Naive B cell (primary cell): ENCODE data around the gene RNF7. TPM values are rescaled to one million over a fixed set of nuclear protein-coding genes. Genes with fewer than 3 reads are reported as not detected.
"Not testable (repeated sequence)": the region's sequence is repeated elsewhere in the genome, so short reads cannot be mapped to it uniquely, and the experiment has no call there.

Experiments
- ATAC-seq, 2 donors: fragments of 150-1000 bp; cut with Tn5 transposase; 2 replicates each; pipeline ENCODE4 v1.10.0; 2021; ENCODE audit warnings: low read depth in 2 of 2, mild to moderate bottlenecking in 2 of 2, moderate library complexity in 2 of 2
- DNase-seq: peaks from one replicate; pipeline ENCODE4 v3.0.0; 2022
- H3K27ac Mint-ChIP-seq, 6 donors: one replicate each; pipeline ENCODE4 v1.8.0; 2020 to 2022; ENCODE audit warnings: mild to moderate bottlenecking in 6 of 6, mixed read lengths in 6 of 6, moderate library complexity in 5 of 6, inconsistent platforms in 2 of 6
- H3K27me3 Mint-ChIP-seq, 3 donors: one replicate each; pipeline ENCODE4 v1.8.0; 2021 to 2022; ENCODE audit warnings: mixed read lengths in 3 of 3, mild to moderate bottlenecking in 1 of 3
- H3K36me3 Mint-ChIP-seq, 2 donors: one replicate each; pipeline ENCODE4 v1.8.0; 2020 to 2022; ENCODE audit warnings: mixed read lengths in 2 of 2, inconsistent platforms in 1 of 2, mild to moderate bottlenecking in 1 of 2
- H3K4me1 Mint-ChIP-seq, 3 donors: one replicate each; pipeline ENCODE4 v1.8.0; 2020 to 2022; ENCODE audit warnings: mixed read lengths in 3 of 3, inconsistent platforms in 1 of 3, mild to moderate bottlenecking in 1 of 3, moderate library complexity in 1 of 3
- H3K4me3 Mint-ChIP-seq, 8 donors: one replicate each; pipeline ENCODE4 v1.8.0; 2020 to 2022; ENCODE audit warnings: mild to moderate bottlenecking in 8 of 8, mixed read lengths in 8 of 8, moderate library complexity in 8 of 8, inconsistent platforms in 2 of 8
- H3K9me3 Mint-ChIP-seq, 7 donors: one replicate each; pipeline ENCODE4 v1.8.0; 2020 to 2022; ENCODE audit warnings: mixed read lengths in 7 of 7, mild to moderate bottlenecking in 5 of 7, inconsistent platforms in 2 of 7, moderate library complexity in 1 of 7
- polyA plus RNA-seq, 6 donors: library from polyadenylated mRNA; unstranded; fragments of 300-500 nt; fragmentation: Illumina TruSeq; gene quantifications; one replicate each; pipeline ENCODE4 v1.2.3, GENCODE V29; 2021; ENCODE audit warnings: low read depth in 6 of 6

The RNF7 gene
- 100 to 1,000 TPM; 108 to 190 (median 120) TPM for polyA plus RNA-seq

- Mint-ChIP-seq H3K4me1 (peaks cover 20 to 55% (median 38%) of the 10 kb centered on the region in 3 donors), H3K27ac (peak within 1 kb of the TSS; percentile 96 to 99 (median 98)), H3K9me3 (peaks cover 0 to 1% (median 0%) of the 10 kb centered on the region in 7 donors), H3K27me3 (no peaks in the 10 kb centered on the region), H3K36me3 (no peaks in the 10 kb centered on the region), H3K4me3 (peak within 1 kb of the TSS; percentile 95 to 99 (median 98))
- peak; percentile 89 to 90 for ATAC-seq
- DNase-seq: peak; percentile 98
Observed at GRCh38 chr3:141738022-141738890, at the start of gene RNF7. Gene RNF7, plus strand, starts transcription at chr3:141738298. Its CDS starts 44 bp downstream, at chr3:141738342.

- Mint-ChIP-seq H3K4me1 (peaks cover 13 to 28% (median 19%) of the 10 kb centered on the region in 3 donors), H3K36me3 (no peaks in the 10 kb centered on the region), H3K9me3 (peaks cover 0 to 1% (median 0%) of the 10 kb centered on the region in 7 donors), H3K27me3 (no peaks in the 10 kb centered on the region), H3K4me3 (peak overlapping the region in 3 of 8 donors; percentile 22 to 81 (median 49)), H3K27ac (peak overlapping the region in 4 of 6 donors; percentile 7 to 89 (median 48))
- DNase-seq: no peak
- ATAC-seq: peak; percentile 27 to 58
Observed at GRCh38 chr3:141690431-141691072, 47.5 kb upstream of the RNF7 start.

DNA sequence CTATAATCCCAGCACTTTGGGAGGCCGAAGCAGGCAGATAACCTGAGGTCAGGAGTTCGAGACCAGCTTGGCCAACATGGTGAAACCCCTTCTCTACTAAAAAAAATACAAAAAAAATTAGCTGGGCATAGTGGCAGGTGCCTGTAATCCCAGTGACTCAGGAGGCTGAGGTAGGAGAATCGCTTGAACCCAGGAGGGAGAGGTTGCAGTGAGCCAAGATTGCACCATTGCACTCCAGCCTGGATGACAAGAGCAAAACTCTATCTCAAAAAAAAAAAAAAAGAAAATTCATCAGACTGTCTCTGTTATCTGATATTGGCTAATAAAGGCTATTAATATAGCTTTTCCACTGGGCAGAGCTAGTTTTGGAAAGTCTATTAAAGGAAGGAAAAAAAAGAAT, 46.6 kb upstream of the RNF7 start:
- not testable (repeated sequence) for H3K27ac Mint-ChIP-seq, DNase-seq, H3K36me3 Mint-ChIP-seq, H3K27me3 Mint-ChIP-seq, H3K4me3 Mint-ChIP-seq, ATAC-seq, H3K9me3 Mint-ChIP-seq
- H3K4me1 Mint-ChIP-seq: peaks cover 8 to 23% (median 13%) of the 10 kb centered on the region in 3 donors

GRCh38 chr3:141692973-141693372, 45.1 kb upstream of the RNF7 start:
- H3K27me3 Mint-ChIP-seq, H3K9me3 Mint-ChIP-seq, H3K27ac Mint-ChIP-seq, H3K36me3 Mint-ChIP-seq, DNase-seq, ATAC-seq, H3K4me3 Mint-ChIP-seq: not testable (repeated sequence)
- H3K4me1 Mint-ChIP-seq: peaks cover 4 to 15% (median 6%) of the 10 kb centered on the region in 3 donors

GRCh38 chr3:141699324-141699723, 38.8 kb upstream of the RNF7 start:
- Mint-ChIP-seq H3K4me3 (no peak overlapping the region), H3K27ac (no peak overlapping the region), H3K4me1 (no peaks in the 10 kb centered on the region), H3K27me3 (peaks cover 0 to 13% (median 12%) of the 10 kb centered on the region in 3 donors), H3K36me3 (no peaks in the 10 kb centered on the region), H3K9me3 (no peaks in the 10 kb centered on the region)
- ATAC-seq (no peak), DNase-seq (no peak)

GRCh38 chr3:141699897-141700296, 38.2 kb upstream of the RNF7 start:
- Mint-ChIP-seq H3K9me3 (no peaks in the 10 kb centered on the region), H3K4me1 (no peaks in the 10 kb centered on the region), H3K4me3 (no peak overlapping the region), H3K27ac (no peak overlapping the region), H3K36me3 (no peaks in the 10 kb centered on the region), H3K27me3 (peaks cover 0 to 13% (median 12%) of the 10 kb centered on the region in 3 donors)
- no peak for DNase-seq
- ATAC-seq: no peak

DNA sequence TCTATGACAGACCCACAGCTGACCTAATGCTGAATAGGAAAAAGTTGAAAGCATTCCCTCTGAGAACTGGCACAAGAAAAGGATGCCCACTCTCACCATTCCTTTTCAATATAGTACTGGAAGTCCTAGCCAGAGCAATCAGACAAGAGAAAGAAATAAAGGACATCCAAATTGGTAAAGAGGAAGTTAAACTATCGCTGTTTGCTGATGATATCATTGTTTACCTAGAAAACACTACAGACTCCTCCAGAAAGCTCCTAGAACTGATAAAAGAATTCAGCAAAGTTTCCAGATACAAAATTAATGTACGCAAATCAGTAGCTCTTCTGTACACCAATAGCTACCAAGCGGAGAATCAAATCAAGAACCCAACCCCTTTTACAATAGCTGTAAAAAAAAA, 34.7 kb upstream of the RNF7 start:
- H3K36me3 Mint-ChIP-seq, H3K9me3 Mint-ChIP-seq, H3K27ac Mint-ChIP-seq, ATAC-seq, H3K4me3 Mint-ChIP-seq, DNase-seq, H3K4me1 Mint-ChIP-seq: not testable (repeated sequence)
- H3K27me3 Mint-ChIP-seq: peaks cover 0 to 13% (median 12%) of the 10 kb centered on the region in 3 donors

GRCh38 chr3:141707741-141708203, 30.3 kb upstream of the RNF7 start:
- Mint-ChIP-seq H3K4me3 (no peak overlapping the region), H3K27ac (no peak overlapping the region), H3K36me3 (no peaks in the 10 kb centered on the region), H3K27me3 (no peaks in the 10 kb centered on the region), H3K9me3 (no peaks in the 10 kb centered on the region), H3K4me1 (no peaks in the 10 kb centered on the region)
- DNase-seq (no peak), ATAC-seq (no peak)

DNA sequence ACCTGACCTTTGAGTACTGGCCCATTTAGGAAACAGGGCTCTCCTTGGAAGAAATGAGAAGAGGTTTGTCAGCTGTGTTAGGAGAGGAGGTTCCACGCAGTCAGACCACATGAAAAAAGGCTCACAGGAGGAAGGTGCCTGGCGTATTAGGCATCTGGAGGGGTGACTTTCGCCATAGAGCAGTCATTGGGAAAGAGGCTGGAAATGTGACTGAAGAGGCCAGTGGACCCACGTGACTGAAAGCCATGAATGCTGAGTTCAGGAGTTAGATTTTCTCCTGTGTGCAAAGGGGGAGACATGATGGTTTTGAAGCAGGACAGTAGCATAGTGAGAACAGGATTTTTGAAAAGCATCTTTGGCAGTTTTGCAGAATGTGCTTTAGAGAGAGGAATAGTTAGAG, 29.7 kb upstream of the RNF7 start:
- DNase-seq (no peak), ATAC-seq (no peak)
- Mint-ChIP-seq H3K27me3 (no peaks in the 10 kb centered on the region), H3K36me3 (no peaks in the 10 kb centered on the region), H3K9me3 (no peaks in the 10 kb centered on the region), H3K4me3 (no peak overlapping the region), H3K27ac (no peak overlapping the region), H3K4me1 (no peaks in the 10 kb centered on the region)

GRCh38 chr3:141709126-141709770, 28.9 kb upstream of the RNF7 start:
- no peak overlapping the region for H3K4me3 Mint-ChIP-seq
- H3K9me3 Mint-ChIP-seq: no peaks in the 10 kb centered on the region
- H3K27me3 Mint-ChIP-seq: no peaks in the 10 kb centered on the region
- ATAC-seq (no peak), DNase-seq (no peak)
- peak overlapping the region in 1 of 6 donors; percentile 53 for H3K27ac Mint-ChIP-seq
- no peaks in the 10 kb centered on the region for H3K36me3 Mint-ChIP-seq
- H3K4me1 Mint-ChIP-seq: no peaks in the 10 kb centered on the region

DNA sequence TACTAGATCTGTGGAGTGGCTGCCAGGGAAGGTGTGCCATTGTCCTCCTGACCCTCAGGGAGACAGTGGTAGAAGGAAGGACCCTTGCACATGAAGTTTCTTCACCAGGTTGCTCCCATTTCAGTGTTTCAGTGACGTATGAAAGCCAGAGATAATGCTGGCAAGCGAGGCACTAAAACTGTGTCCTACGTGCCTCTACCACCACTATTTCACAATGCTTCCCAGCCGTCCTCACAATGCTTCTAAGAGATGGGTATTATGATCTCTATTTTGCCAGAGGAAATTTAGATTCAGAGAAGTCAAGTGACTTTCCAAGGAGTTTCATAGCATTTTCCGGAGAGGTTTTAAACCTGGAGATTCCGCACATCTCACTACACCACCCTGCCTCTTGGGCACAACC, 28.0 kb upstream of the RNF7 start:
- no peak overlapping the region for H3K27ac Mint-ChIP-seq
- DNase-seq (no peak), ATAC-seq (no peak)
- H3K4me3 Mint-ChIP-seq: peak overlapping the region in 1 of 8 donors; percentile 4
- H3K4me1 Mint-ChIP-seq: no peaks in the 10 kb centered on the region
- no peaks in the 10 kb centered on the region for H3K27me3 Mint-ChIP-seq
- peaks cover 0 to 1% (median 0%) of the 10 kb centered on the region in 7 donors for H3K9me3 Mint-ChIP-seq
- no peaks in the 10 kb centered on the region for H3K36me3 Mint-ChIP-seq

GRCh38 chr3:141710888-141711616, 27.0 kb upstream of the RNF7 start:
- Mint-ChIP-seq H3K27me3 (no peaks in the 10 kb centered on the region), H3K4me1 (no peaks in the 10 kb centered on the region), H3K36me3 (no peaks in the 10 kb centered on the region), H3K27ac (no peak overlapping the region), H3K9me3 (peaks cover 0 to 9% (median 1%) of the 10 kb centered on the region in 7 donors), H3K4me3 (no peak overlapping the region)
- ATAC-seq (no peak), DNase-seq (no peak)

- H3K27ac Mint-ChIP-seq: no peak overlapping the region
- peaks cover 0 to 7% (median 0%) of the 10 kb centered on the region in 3 donors for H3K27me3 Mint-ChIP-seq
- no peak overlapping the region for H3K4me3 Mint-ChIP-seq
- no peaks in the 10 kb centered on the region for H3K4me1 Mint-ChIP-seq
- no peak for ATAC-seq
- peaks cover 0 to 21% (median 2%) of the 10 kb centered on the region in 7 donors for H3K9me3 Mint-ChIP-seq
- no peaks in the 10 kb centered on the region for H3K36me3 Mint-ChIP-seq
- no peak for DNase-seq
Observed at GRCh38 chr3:141714671-141715070, 23.4 kb upstream of the RNF7 start.
